Measurements from ENCODE around the gene TLN1.

Gene TLN1, protein sequence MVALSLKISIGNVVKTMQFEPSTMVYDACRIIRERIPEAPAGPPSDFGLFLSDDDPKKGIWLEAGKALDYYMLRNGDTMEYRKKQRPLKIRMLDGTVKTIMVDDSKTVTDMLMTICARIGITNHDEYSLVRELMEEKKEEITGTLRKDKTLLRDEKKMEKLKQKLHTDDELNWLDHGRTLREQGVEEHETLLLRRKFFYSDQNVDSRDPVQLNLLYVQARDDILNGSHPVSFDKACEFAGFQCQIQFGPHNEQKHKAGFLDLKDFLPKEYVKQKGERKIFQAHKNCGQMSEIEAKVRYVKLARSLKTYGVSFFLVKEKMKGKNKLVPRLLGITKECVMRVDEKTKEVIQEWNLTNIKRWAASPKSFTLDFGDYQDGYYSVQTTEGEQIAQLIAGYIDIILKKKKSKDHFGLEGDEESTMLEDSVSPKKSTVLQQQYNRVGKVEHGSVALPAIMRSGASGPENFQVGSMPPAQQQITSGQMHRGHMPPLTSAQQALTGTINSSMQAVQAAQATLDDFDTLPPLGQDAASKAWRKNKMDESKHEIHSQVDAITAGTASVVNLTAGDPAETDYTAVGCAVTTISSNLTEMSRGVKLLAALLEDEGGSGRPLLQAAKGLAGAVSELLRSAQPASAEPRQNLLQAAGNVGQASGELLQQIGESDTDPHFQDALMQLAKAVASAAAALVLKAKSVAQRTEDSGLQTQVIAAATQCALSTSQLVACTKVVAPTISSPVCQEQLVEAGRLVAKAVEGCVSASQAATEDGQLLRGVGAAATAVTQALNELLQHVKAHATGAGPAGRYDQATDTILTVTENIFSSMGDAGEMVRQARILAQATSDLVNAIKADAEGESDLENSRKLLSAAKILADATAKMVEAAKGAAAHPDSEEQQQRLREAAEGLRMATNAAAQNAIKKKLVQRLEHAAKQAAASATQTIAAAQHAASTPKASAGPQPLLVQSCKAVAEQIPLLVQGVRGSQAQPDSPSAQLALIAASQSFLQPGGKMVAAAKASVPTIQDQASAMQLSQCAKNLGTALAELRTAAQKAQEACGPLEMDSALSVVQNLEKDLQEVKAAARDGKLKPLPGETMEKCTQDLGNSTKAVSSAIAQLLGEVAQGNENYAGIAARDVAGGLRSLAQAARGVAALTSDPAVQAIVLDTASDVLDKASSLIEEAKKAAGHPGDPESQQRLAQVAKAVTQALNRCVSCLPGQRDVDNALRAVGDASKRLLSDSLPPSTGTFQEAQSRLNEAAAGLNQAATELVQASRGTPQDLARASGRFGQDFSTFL (N-terminal part only)

DNA sequence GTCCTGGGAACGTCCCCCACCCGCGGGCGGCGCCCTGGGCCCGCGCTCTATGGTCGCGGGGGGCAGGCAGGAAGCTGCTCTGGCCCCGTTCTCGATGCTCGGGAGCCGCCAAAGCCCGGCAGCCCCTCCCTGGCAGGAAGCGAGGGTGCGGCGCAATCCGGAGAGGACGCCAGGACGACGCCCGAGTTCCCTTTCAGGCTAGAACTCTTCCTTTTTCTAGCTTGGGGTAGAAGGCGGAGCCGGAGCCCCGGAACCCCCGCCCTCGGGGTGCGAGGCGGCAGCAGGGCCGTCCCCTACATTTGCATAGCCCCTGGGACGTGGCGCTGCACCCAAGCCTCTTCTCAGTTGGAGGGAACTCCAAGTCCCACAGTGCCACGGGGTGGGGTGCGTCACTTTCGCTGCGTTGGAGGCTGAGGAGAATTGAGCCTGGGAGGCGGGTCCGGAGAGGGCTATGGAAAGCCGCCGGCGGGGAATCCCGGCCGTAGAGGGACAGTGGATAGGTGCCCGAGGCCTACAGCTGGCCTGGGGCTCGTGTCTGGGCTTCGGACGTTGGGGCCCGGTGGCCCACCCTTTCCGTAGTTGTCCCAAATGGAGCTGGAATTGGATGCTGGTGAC is at the start of gene TLN1, which contains the start of gene CREB3:
TSS of gene TLN1 (minus strand) at position 11 of the 615 bp plus-strand sequence. CDS start 6,501 bp downstream, outside the sequence.
TSS of gene CREB3 (plus strand) at position 482 of the 615 bp plus-strand sequence. CDS start at position 589, 107 bp downstream.
- peak; percentile 94 to 97 for DNase-seq (ENCODE audit: low read depth in 1 of 2, low spot score in 1 of 2)

DNA sequence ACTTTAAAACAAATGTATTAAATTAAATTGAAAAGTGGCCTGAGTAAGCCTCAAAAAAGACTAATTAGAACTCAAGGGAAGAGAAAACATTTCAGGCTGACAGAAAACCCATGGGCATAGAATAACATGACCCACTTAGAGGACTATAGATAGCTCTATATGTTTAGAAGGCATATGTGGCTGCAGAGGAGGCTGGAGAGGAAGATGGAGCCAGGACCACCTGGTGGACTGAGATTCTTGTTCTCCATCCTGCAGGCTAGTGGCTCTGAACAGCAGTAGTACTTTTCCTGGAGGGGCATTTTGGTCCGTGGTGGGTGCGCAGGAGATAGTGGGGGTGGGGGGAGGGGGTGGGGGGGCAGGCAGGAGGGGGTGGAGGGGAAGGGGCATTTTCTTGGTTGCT is 49.1 kb upstream of the TLN1 start:
- no peak for DNase-seq (ENCODE audit: low read depth in 1 of 2, low spot score in 1 of 2)

DNA sequence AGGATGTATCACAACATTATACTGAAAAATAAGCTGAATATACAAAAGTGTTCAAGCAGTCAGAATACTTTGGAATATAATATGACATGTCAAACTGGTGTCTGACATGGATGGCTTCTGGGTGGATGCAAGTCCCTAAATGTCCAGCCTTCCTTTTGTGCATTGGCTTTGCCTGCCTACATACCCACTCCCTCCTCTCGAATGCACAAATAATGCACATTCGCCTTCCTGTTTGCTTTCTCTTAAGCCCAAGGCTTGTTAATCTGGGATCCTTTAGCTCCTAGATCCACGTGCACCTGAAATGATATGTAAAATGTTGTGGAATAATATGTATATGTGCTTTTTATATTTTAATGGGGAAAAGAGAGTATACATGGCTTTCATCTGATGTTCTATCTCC is 46.5 kb upstream of the TLN1 start:
- DNase-seq (ENCODE audit: low read depth in 1 of 2, low spot score in 1 of 2): no peak

DNA sequence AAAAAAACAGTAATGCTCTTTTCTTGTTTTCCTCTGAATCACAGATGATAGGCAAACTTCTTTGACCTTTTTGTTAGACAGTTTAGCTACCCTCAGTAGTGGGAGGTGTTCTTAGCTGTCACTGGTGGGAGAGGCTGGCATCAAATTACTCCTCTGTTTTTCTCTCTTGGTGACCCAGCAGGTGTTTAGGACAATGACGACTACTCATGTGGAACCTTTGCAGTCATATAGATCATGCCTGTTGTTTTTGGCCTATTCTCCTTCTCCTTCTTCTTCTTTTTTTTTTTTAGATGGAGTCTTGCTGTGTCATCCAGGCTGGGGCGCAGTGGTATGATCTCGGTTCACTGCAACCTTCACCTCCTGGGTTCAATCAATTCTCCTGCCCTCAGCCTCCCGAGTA is 44.0 kb upstream of the TLN1 start:
- DNase-seq (ENCODE audit: low read depth in 1 of 2, low spot score in 1 of 2): no peak

DNA sequence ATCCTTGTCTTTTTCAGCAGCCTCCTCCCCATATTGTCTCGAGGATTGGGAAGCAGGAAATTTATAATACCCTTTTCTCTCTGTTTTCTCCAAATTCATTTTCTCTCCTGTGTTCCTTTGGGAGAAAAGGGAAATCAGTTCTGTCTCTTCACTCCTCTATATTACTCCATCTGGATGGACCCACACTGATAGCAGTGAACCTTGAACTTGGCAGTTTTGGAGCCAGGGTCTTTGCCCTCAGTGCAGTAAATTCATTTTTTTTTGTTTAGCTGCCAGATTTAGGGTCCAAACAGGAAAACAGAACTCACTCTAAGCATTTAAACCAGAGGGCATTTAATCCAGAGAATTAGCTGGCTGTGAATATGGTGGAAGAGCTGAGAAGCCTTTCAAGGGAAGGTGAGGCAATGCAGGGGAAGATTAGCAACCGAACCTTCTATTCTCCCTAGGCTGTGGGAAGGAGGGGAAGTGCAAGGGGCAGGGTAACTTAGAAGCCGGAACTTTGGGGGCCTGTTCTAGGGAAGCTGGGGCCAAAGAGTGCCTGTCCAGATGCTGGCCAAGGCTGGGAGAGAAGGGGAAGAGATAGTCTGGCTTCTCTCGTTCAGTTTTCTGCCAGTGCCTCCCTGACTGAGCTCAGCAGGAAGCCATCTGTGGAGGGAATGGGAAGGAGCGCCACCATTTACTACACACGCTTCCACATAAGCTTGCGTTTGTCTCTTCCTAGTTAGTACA is 43.1 kb upstream of the TLN1 start:
- no peak for DNase-seq (ENCODE audit: low read depth in 1 of 2, low spot score in 1 of 2)

DNA sequence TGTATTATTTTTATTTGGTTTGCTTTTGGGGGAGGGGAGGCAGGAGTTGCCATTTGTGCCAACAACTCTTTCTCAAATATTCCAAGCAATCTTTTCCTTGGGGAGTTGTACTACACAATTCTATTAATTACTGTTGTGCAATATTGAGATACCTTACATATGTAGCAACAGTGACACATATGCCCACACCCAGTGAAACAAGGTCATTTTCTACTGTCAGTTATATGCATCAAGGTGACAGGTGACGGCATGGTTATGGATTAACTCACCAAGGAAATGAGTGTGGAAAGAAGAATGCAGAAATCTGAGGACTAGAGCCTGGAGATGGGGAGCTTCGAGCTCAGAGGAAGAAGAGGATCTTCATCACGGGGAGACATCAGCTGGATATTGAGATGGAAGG is 39.9 kb upstream of the TLN1 start:
- DNase-seq (ENCODE audit: low read depth in 1 of 2, low spot score in 1 of 2): no peak

DNA sequence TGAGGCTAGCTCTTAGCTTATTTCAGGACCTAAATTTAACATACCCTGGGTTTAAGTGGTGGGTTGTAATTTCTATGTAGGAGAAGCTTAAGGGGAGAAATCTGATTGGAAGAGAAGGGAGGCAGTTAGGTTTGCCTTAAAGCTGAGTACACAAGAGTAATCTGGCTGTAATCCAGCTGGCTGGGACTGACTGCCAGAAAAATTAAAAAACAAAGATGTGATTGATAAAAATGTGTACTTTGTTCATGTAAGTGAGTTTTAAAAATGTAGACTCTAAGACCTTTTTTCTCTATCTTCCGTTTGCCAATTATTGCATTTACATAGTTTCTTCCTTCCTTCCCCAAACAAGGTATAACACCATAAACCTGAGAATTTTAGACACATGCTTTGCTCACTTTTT is 39.5 kb upstream of the TLN1 start:
- DNase-seq (ENCODE audit: low read depth in 1 of 2, low spot score in 1 of 2): no peak

DNA sequence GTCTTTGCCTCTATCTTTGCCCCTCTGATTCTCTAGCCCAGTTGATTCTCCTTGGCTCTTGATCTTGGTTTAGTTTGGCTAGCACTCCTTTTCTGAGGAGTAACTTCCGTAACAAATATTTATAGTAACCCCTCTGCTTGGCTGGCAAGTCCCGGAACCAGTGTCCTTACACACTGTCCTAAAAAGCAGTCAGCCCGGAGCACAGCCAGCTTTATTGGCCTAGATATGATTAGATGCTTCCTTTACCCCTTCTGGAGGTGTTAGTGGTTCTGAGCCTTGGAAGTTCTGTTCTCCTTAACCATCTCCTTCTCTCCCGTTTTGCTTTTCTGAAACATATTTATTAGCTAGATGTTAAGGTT is 39.1 kb upstream of the TLN1 start:
- no peak for DNase-seq (ENCODE audit: low read depth in 1 of 2, low spot score in 1 of 2)

DNA sequence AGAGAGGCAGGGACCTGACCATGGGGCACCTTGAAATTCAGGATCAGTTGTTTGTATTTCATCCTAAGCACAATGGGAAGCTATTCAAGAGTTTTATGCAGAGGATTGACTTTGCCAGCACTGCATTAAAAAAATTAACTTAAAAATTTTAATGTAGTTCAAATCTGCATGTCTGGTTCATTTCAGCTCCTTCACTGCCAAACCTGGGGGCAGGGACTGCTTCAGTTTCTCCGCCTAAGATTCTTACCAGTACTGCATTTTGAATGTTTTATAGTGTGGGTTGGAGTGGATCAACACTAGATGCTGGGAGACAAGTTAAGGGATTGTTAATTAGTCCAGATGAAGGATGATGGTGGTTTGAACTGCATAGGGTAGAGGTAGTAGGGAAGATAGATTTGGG is 37.8 kb upstream of the TLN1 start:
- no peak for DNase-seq (ENCODE audit: low read depth in 1 of 2, low spot score in 1 of 2)

DNA sequence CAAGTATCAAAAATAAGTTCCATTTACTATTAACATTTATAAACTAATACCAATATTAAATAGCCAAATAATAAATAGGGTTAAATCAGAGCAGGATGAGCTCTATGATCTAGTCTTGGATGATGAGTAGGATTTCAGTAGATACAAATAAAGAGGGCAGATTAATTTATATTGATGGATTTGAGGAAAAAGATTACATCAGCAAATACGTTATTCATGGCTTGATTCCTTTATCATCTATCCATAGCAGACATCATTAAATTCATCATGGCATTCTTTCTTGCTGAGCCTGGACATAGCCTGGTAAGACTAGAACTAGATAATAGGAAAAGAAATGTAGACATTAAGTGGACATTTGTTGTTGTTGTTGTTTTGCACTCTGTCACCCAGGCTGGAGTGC is 35.5 kb upstream of the TLN1 start:
- no peak for DNase-seq (ENCODE audit: low read depth in 1 of 2, low spot score in 1 of 2)

DNA sequence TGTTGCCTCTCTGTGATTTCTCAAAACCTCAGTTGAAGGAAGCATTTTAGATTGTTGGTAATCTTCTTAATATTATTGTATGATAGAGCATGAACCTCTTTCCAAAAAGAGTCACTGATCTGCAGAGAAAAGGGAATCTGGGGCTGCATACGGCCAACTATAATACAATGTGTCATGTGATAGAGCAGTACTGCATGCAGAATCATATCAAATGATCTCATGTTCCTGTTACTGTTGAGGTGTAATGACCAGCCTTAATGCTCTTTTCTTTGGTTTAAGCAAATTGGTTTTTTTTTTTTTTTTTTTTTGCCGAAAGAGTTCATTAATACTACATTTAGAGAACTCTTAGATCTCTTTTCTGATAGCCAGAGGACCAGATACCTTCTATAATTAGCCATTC is 35.0 kb upstream of the TLN1 start:
- DNase-seq (ENCODE audit: low read depth in 1 of 2, low spot score in 1 of 2): no peak

DNA sequence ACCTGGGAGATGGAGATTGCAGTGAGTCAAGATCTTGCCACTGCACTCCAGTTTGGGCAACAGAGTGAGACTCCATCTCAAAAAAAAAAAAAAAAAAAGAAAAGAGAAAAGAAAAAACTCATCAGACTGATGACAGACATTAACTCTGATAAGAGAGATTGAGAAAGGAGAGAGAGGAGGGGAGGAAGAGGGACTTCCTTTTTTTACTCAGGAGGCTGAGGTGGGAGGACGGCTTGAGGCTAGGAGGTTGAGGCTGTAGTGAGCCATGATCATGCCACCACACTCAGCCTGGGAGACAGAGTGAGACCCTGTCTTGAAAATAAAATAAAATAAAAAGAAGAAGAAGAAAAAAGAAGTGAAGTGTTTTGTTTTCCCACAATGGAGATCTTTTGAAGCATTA is 31.8 kb upstream of the TLN1 start:
- no peak for DNase-seq (ENCODE audit: low read depth in 1 of 2, low spot score in 1 of 2)

DNA sequence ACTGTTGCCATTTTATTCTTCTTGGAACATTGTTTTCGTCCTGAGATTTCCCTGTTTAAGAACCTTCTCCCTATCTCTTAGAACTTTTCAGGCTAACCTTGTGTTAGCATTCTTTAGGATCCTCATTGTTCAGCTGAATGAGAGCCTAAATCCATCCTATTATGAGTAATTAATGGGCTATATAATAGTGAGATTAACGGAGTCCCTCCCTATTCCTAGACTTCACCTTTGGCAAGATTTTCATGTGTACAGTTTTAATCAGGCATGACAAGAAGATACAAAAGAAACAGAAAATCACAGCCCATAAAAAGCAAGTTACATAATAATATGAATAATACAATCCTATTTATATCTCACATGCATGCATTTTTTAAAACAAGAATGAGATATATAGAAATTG is 31.2 kb upstream of the TLN1 start:
- DNase-seq (ENCODE audit: low read depth in 1 of 2, low spot score in 1 of 2): no peak

DNA sequence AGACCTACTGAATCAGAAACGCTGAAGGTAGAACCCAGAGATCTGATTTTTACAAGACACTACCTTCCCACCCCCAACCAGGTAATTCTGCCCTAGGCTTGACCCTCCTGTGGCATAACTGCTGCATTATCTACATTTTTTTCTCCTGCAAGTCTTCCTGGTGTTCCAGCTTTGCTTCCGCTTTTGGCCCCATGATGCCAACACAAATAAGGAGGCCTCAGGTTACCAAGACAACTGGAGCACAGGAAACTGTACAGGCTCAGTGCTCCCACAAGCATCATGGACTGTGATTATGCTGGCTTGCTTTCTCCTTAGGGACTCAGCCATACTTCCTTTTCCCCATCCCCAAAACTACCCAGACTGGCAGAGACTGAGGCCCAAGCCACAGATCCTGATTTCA is 28.7 kb upstream of the TLN1 start:
- DNase-seq (ENCODE audit: low read depth in 1 of 2, low spot score in 1 of 2): no peak

DNA sequence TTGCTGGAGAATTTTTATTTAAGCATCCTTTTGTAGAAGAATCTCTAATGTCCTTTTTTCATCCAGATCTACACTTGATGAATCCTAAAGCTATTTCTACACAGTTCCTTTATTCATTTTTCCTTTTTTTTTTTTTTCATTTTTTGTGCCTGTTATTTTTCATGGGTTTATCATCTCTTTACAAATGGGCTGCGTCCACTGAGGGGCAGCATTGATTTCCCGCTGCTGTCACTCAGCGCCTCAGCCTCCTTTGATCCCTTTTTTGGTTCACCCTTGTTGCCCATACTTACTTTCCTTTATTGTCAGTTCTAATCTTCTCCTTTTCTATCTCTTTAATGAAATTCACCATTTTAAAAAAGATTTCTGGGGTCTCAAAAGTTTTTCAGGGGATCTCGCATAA is 27.8 kb upstream of the TLN1 start:
- no peak for DNase-seq (ENCODE audit: low read depth in 1 of 2, low spot score in 1 of 2)

DNA sequence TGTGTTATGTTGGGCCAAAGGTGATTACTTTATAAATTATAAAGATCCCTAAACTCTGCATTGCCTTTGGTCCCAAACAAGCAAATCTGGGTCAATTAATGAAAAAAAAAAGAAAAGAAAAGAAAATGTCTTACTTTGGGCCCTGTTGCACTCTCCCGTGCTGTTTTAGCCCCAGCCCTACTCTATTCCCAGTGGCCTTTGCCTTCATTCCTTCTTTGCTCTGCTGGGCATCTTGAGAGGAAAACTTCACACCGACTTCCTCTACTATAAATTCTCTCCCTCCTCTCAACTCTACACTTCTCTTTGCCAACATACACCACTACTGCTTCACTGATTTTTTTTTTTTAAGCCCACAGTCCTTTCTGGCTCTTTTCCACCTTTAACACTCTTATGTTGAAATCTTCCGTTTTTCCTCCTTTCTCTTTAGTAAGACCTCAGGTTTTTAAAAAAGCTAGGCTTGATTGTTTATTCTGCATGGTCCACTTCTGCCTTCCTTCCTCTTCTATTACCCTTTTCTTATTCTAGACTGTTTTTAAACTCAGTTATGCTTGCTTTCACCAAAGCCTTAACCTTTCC is 26.6 kb upstream of the TLN1 start:
- DNase-seq (ENCODE audit: low read depth in 1 of 2, low spot score in 1 of 2): no peak

DNA sequence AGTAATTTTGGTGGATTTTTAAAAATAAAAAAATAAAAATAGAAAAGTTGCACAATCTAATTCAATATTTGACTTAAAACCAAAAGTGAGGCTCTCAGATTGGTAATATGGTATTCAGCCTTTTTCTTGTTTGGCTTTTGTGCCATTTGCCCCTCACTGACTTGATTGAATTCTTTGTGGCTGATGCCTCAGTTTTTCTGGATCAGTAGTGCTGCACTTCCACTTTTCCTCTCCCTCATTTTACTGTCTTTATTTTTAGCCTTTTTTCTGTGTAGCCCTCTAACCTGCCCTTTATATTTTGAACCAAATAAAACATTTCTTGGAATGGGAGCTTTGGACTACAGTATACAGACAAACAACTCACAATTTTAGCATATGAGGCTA is 25.9 kb upstream of the TLN1 start:
- DNase-seq (ENCODE audit: low read depth in 1 of 2, low spot score in 1 of 2): no peak

DNA sequence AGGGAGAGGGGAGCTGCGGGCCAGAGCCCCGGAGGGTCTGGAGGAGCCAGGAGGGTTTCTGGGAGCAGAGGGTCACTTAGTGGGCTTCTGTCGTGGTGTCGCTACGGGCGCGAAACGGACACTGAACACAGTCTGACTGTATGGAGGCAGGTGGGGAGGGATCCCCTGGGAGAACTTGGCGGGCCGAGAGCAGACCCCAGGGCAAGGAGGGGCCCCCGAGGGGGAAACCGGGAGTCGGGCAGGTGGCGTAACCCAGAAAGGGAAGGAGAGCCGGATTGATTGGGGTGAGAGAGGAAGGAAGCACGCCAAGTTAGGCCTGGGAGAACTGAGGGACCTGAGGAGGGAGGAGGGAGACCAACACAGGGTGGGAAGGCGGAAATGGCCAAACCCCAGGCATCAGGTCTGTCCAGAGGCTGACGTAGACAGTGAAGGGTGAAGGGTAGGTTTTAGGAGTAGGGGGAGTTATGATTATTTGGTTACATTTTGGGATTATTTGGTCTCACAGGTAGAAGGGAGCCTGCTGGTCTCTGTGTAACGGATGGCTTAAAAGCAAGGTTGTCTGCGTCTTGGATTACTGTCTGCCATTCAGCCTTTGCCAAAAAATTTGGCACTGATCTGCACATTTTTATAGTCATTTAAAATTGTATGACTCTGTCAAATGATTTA is 25.4 kb upstream of the TLN1 start:
- DNase-seq (ENCODE audit: low read depth in 1 of 2, low spot score in 1 of 2): no peak

Measured in stimulated activated CD4-positive, alpha-beta T cell treated with anti-CD3 and anti-CD28 coated beads, Interleukin-15, amount 100 ng/mL, for 1 hour (primary cell).